HepG2 (cell line): ENCODE data around the gene TRIM28. TPM values are rescaled to one million over a fixed set of nuclear protein-coding genes. Genes with fewer than 3 reads are reported as not detected.

Experiments used
- ATF7-NPFF ChIP-seq: sonication (generic); formaldehyde crosslinking; IDR thresholded peaks from 2 replicates; pipeline ENCODE4 v1.8.1; 2023; ENCODE audit warnings: mild to moderate bottlenecking, low read depth, missing genetic modification reagents, moderate library complexity
- GABPA ChIP-seq, 2 experiments: IDR thresholded peaks; 2 replicates each; pipeline ENCODE4 v1.6.1; 2011 to 2016; ENCODE audit warnings: low read depth in 2 of 2, low read length in 1 of 2, missing biosample characterization in 1 of 2, missing genetic modification characterization in 1 of 2
- GTF3A ChIP-seq: sonication (generic); formaldehyde crosslinking; conservative IDR thresholded peaks from 2 replicates; pipeline ENCODE4 v1.4.0; 2020; ENCODE audit warnings: mild to moderate bottlenecking, missing genetic modification reagents
- HOXA3 ChIP-seq: sonication (generic); formaldehyde crosslinking; IDR thresholded peaks from 2 replicates; pipeline ENCODE4 v1.5.0; 2020; ENCODE audit warnings: missing genetic modification reagents
- KDM5A ChIP-seq: fragments of 200-600 bp; sonication (generic); IDR thresholded peaks from 2 replicates; pipeline ENCODE4 v1.7.0; 2018; ENCODE audit warnings: antibody characterized with exemption, mild to moderate bottlenecking, low read length, borderline replicate concordance
- MED1 ChIP-seq: sonication (generic); formaldehyde crosslinking; IDR thresholded peaks from 2 replicates; pipeline ENCODE4 v1.4.0; 2020; ENCODE audit warnings: missing genetic modification reagents
- MIXL1 ChIP-seq: IDR thresholded peaks from 2 replicates; pipeline ENCODE4 v1.6.1; 2016
- NFE2L2 ChIP-seq: fragments of 150-350 bp; IDR thresholded peaks from 2 replicates; pipeline ENCODE4 v1.6.1; 2014; ENCODE audit warnings: low read length
- SMARCE1 ChIP-seq: fragments of 450-650 bp; IDR thresholded peaks from 2 replicates; pipeline ENCODE4 v1.6.1; 2017; ENCODE audit warnings: borderline replicate concordance
- STAT5B ChIP-seq: sonication (generic); formaldehyde crosslinking; IDR thresholded peaks from 2 replicates; pipeline ENCODE4 v1.4.0; 2020; ENCODE audit warnings: missing genetic modification reagents
- TSC22D2 ChIP-seq: sonication (generic); formaldehyde crosslinking; IDR thresholded peaks from 2 replicates; pipeline ENCODE4 v1.5.1; 2020; ENCODE audit warnings: missing genetic modification reagents, mild to moderate bottlenecking, borderline replicate concordance
- ZBTB21 ChIP-seq: sonication (generic); formaldehyde crosslinking; IDR thresholded peaks from 2 replicates; pipeline ENCODE4 v1.4.0; 2020; ENCODE audit warnings: missing genetic modification reagents
- ZC3H13 ChIP-seq: sonication (generic); formaldehyde crosslinking; IDR thresholded peaks from 2 replicates; pipeline ENCODE4 v1.8.1; 2023; ENCODE audit warnings: mild to moderate bottlenecking, missing genetic modification reagents, moderate library complexity
- ZIK1 ChIP-seq: sonication (generic); formaldehyde crosslinking; IDR thresholded peaks from 2 replicates; pipeline ENCODE4 v1.5.0; 2020; ENCODE audit warnings: mild to moderate bottlenecking, low read depth, missing genetic modification reagents, borderline replicate concordance
- ZNF224 ChIP-seq: sonication (generic); formaldehyde crosslinking; IDR thresholded peaks from 2 replicates; pipeline ENCODE4 v1.5.0; 2020; ENCODE audit warnings: mild to moderate bottlenecking, missing genetic modification reagents
- ZNF670 ChIP-seq: sonication (generic); formaldehyde crosslinking; IDR thresholded peaks from 2 replicates; pipeline ENCODE4 v1.8.0; 2022; ENCODE audit warnings: mild to moderate bottlenecking, missing genetic modification reagents, borderline replicate concordance
- ZNF781 ChIP-seq: sonication (generic); formaldehyde crosslinking; IDR thresholded peaks from 2 replicates; pipeline ENCODE4 v1.5.1; 2020; ENCODE audit warnings: borderline replicate concordance, mild to moderate bottlenecking, missing genetic modification reagents; ENCODE audit errors: not compliant biosample characterization
- ZNF782 ChIP-seq: sonication (generic); formaldehyde crosslinking; IDR thresholded peaks from 2 replicates; pipeline ENCODE4 v1.4.0; 2020; ENCODE audit warnings: missing genetic modification reagents, mild to moderate bottlenecking, borderline replicate concordance
- polyA plus RNA-seq, 8 experiments: library from polyadenylated mRNA; depleted of rRNA in 3 of 8; stranded (reverse) in 7 of 8; unstranded in 1 of 8; fragments of >200 nt; fragmentation: Illumina TruSeq in 4 of 8; extraction: Trizol in 4 of 8; gene quantifications; 2 replicates each; pipeline versions ENCODE4 v1.2.1 to v1.2.3, GENCODE V29; 2011 to 2016; ENCODE audit warnings: low read depth in 4 of 8, missing spikeins in 1 of 8, mixed read lengths in 1 of 8; ENCODE audit not compliant: insufficient read depth in 1 of 8
- total RNA-seq, 5 experiments: library from RNA; depleted of rRNA; stranded (reverse); fragments of >200 nt; fragmentation: Illumina TruSeq; extraction: Trizol; gene quantifications; 2 replicates each; pipeline ENCODE4 v1.2.3, GENCODE V29; 2016; ENCODE audit warnings: low read depth in 1 of 5
- TF ChIP-seq, protein P1 (sequence below): IDR thresholded peaks from 2 replicates; pipeline ENCODE4 v1.6.1; 2016; ENCODE audit warnings: missing genetic modification reagents, missing compliant biosample characterization
- TF ChIP-seq, protein P2 (sequence below): sonication (generic); formaldehyde crosslinking; IDR thresholded peaks from 2 replicates; pipeline ENCODE4 v1.8.0; 2022; ENCODE audit warnings: mild to moderate bottlenecking, missing genetic modification reagents, moderate library complexity
- TF ChIP-seq, protein P3 (sequence below): IDR thresholded peaks from 2 replicates; pipeline ENCODE4 v1.4.0; 2020; ENCODE audit warnings: mild to moderate bottlenecking, missing genetic modification reagents
- TF ChIP-seq, protein P4 (sequence below): sonication (generic); formaldehyde crosslinking; IDR thresholded peaks from 2 replicates; pipeline ENCODE4 v1.5.0; 2020; ENCODE audit warnings: missing genetic modification reagents

The TRIM28 gene
- total and polyA plus RNA-seq, 2 of the 13 experiments (the other 11 are each of a cell fraction or from before 2014, with no cell fraction given) = 361 to 439 TPM

DNA sequence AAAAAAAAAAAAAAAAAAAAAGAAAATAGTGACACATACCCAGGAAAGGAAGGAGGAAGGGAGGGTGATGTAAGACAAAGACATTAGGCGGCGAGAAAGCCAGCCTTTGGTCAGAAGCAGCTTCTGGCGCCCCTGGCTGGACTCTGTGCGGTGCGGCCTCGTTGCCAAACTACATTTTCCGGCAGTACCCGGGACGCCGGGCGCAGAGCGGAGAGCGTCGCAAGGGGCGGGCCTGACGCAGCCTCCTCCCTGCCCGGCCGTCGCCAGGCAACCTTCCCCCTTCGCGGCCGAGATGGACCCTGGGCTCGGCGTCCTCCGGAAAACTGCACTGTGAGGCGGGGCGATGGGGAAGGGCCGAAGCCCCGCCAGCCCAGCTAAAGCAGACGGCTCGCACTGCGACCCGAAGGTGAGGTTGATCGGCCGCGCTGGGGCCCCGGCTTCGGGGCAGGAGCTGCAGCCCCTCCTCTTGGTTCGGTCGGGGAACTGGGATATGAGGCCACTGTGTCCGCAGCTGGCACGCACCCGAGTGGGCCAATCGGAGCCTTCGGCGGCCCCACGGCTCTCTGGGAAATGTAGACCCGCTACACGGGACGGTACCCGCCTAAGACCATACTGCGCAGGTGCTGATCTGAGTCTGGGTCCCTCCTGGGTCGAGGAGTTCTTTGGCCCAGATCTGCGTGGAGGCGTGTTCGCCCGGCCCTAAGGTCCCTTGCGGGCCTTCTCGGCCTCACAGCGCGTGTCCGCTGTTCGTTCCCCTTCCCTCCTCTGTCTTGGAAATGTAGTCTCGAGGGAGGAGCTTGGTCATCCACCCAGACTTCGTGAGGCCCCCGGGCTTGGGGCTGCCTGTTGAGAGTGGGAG is 31.5 kb downstream of the TRIM28 start (continued):
- TF ChIP-seq, protein P1, sequence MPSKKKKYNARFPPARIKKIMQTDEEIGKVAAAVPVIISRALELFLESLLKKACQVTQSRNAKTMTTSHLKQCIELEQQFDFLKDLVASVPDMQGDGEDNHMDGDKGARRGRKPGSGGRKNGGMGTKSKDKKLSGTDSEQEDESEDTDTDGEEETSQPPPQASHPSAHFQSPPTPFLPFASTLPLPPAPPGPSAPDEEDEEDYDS (CRISPR knock-in tag) = peak; percentile 65
- TF ChIP-seq MIXL1 (CRISPR knock-in tag) (no peak), ATF7-NPFF (CRISPR knock-in tag) (peak; percentile 19; the same call in 1 of the 2 replicates), ZBTB21 (no peak), GABPA (IDR thresholded peaks at IDR 0.05; ENCODE audit: low read depth, low read length) (peak; percentile 33; the same call in 1 of the 2 replicates), GABPA (CRISPR knock-in tag; IDR thresholded peaks at IDR 0.05; ENCODE audit: low read depth) (peak; percentile 63), ZNF782 (no peak), ZC3H13 (peak; percentile 56; the same call in 1 of the 2 replicates), NFE2L2 (no peak), MED1 (CRISPR knock-in tag) (peak; percentile 63), STAT5B (no peak), GTF3A (CRISPR knock-in tag) (no peak), ZNF781 (CRISPR knock-in tag) (peak; percentile 55), ZNF670 (CRISPR knock-in tag) (0 out of 2 replicates have a peak, but pooled peaks have one; percentile 56), KDM5A (no peak; the same call in 1 of the 2 replicates), ZIK1 (CRISPR knock-in tag) (peak; percentile 76; the same call in 1 of the 2 replicates), HOXA3 (CRISPR knock-in tag) (peak; percentile 86), TSC22D2 (CRISPR knock-in tag) (peak; percentile 24; the same call in 1 of the 2 replicates), SMARCE1 (no peak), ZNF224 (no peak)
- TF ChIP-seq, protein P2, sequence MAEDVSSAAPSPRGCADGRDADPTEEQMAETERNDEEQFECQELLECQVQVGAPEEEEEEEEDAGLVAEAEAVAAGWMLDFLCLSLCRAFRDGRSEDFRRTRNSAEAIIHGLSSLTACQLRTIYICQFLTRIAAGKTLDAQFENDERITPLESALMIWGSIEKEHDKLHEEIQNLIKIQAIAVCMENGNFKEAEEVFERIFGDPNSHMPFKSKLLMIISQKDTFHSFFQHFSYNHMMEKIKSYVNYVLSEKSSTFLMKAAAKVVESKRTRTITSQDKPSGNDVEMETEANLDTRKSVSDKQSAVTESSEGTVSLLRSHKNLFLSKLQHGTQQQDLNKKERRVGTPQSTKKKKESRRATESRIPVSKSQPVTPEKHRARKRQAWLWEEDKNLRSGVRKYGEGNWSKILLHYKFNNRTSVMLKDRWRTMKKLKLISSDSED (CRISPR knock-in tag) = no peak
- TF ChIP-seq, protein P3, sequence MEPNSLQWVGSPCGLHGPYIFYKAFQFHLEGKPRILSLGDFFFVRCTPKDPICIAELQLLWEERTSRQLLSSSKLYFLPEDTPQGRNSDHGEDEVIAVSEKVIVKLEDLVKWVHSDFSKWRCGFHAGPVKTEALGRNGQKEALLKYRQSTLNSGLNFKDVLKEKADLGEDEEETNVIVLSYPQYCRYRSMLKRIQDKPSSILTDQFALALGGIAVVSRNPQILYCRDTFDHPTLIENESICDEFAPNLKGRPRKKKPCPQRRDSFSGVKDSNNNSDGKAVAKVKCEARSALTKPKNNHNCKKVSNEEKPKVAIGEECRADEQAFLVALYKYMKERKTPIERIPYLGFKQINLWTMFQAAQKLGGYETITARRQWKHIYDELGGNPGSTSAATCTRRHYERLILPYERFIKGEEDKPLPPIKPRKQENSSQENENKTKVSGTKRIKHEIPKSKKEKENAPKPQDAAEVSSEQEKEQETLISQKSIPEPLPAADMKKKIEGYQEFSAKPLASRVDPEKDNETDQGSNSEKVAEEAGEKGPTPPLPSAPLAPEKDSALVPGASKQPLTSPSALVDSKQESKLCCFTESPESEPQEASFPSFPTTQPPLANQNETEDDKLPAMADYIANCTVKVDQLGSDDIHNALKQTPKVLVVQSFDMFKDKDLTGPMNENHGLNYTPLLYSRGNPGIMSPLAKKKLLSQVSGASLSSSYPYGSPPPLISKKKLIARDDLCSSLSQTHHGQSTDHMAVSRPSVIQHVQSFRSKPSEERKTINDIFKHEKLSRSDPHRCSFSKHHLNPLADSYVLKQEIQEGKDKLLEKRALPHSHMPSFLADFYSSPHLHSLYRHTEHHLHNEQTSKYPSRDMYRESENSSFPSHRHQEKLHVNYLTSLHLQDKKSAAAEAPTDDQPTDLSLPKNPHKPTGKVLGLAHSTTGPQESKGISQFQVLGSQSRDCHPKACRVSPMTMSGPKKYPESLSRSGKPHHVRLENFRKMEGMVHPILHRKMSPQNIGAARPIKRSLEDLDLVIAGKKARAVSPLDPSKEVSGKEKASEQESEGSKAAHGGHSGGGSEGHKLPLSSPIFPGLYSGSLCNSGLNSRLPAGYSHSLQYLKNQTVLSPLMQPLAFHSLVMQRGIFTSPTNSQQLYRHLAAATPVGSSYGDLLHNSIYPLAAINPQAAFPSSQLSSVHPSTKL (CRISPR knock-in tag) = no peak
- TF ChIP-seq, protein P4, sequence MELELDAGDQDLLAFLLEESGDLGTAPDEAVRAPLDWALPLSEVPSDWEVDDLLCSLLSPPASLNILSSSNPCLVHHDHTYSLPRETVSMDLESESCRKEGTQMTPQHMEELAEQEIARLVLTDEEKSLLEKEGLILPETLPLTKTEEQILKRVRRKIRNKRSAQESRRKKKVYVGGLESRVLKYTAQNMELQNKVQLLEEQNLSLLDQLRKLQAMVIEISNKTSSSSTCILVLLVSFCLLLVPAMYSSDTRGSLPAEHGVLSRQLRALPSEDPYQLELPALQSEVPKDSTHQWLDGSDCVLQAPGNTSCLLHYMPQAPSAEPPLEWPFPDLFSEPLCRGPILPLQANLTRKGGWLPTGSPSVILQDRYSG = peak; percentile 75; the same call in 1 of the 2 replicates
